Hepatocyte (in vitro differentiated cells): ENCODE measurements around the gene FGF9.

Source experiments
- EZH2 ChIP-seq: fragments of 200-600 bp; sonication (generic); IDR thresholded peaks from 2 replicates; pipeline ENCODE4 v1.6.1; 2016; ENCODE audit warnings: antibody characterized with exemption, mild to moderate bottlenecking, borderline replicate concordance
- EZH2phosphoT487 ChIP-seq: fragments of 200-600 bp; sonication (generic); IDR thresholded peaks from one replicate; pipeline ENCODE4 v1.6.1; 2018; ENCODE audit warnings: antibody characterized with exemption, mild to moderate bottlenecking, low read depth, moderate library complexity; ENCODE audit not compliant: unreplicated experiment, severe bottlenecking
- TF ChIP-seq, protein P1 (sequence below): fragments of 200-600 bp; sonication (generic); IDR thresholded peaks from 2 replicates; pipeline ENCODE4 v1.5.1; 2016; ENCODE audit warnings: antibody characterized with exemption, mild to moderate bottlenecking; ENCODE audit not compliant: poor library complexity

DNA sequence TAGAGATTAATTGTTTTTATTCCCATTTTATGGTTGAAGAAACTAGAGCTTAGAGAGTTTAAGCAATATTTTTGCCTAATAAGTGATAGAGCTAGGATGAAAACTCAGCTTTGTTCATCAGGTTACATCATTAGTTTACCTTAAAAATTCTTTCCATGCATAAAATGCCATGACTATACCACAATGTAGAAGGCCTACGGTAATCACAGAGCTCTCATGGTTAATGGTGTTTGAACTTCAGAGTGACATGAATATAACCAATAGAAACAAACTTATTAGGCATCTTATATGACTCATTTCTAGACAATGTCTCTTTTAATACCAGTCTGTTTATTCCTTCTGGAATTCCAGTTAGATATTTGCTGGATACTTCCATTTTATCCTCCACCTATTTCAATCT is 78.5 kb downstream of the FGF9 start:
- TF ChIP-seq EZH2phosphoT487 (no peak), EZH2 (no peak)
- TF ChIP-seq, protein P1, sequence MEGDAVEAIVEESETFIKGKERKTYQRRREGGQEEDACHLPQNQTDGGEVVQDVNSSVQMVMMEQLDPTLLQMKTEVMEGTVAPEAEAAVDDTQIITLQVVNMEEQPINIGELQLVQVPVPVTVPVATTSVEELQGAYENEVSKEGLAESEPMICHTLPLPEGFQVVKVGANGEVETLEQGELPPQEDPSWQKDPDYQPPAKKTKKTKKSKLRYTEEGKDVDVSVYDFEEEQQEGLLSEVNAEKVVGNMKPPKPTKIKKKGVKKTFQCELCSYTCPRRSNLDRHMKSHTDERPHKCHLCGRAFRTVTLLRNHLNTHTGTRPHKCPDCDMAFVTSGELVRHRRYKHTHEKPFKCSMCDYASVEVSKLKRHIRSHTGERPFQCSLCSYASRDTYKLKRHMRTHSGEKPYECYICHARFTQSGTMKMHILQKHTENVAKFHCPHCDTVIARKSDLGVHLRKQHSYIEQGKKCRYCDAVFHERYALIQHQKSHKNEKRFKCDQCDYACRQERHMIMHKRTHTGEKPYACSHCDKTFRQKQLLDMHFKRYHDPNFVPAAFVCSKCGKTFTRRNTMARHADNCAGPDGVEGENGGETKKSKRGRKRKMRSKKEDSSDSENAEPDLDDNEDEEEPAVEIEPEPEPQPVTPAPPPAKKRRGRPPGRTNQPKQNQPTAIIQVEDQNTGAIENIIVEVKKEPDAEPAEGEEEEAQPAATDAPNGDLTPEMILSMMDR: no peak
